ENCODE results near the gene ODAD4.

DNA sequence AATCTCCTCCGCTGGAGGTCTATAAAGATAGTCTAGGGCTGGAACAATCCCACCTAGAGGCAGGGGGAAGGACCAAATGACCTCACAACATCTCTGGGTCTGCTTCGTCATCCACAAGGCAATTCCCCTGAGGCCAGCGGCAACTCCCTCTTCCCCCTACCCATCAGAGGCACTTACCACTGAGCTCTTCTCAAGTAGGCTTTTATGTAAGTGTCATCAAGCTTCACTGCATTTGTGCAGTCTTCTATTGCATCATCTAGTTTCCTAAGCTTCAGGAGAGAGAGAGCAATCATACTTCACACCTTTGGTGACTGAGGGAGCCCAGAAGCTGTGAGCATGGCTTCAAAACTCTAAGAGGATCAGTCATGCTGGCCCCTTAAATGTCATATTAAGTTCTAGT lies 57.2 kb downstream of the ODAD4 start:
- TF ChIP-seq, protein P1, sequence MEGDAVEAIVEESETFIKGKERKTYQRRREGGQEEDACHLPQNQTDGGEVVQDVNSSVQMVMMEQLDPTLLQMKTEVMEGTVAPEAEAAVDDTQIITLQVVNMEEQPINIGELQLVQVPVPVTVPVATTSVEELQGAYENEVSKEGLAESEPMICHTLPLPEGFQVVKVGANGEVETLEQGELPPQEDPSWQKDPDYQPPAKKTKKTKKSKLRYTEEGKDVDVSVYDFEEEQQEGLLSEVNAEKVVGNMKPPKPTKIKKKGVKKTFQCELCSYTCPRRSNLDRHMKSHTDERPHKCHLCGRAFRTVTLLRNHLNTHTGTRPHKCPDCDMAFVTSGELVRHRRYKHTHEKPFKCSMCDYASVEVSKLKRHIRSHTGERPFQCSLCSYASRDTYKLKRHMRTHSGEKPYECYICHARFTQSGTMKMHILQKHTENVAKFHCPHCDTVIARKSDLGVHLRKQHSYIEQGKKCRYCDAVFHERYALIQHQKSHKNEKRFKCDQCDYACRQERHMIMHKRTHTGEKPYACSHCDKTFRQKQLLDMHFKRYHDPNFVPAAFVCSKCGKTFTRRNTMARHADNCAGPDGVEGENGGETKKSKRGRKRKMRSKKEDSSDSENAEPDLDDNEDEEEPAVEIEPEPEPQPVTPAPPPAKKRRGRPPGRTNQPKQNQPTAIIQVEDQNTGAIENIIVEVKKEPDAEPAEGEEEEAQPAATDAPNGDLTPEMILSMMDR (conservative IDR thresholded peaks at IDR 0.05; ENCODE audit: low read length) = no peak
- no peak for TF ChIP-seq EZH2phosphoT487 (IDR thresholded peaks at IDR 0.05; ENCODE audit: borderline replicate concordance)

Data from Loucy (cell line).